OCI-M2 (cell line): ENCODE data around the gene GAB4.

ENCODE experiments used
- DNase-seq: peaks from one replicate; lab custom pipeline; 2025; ENCODE audit not compliant: unreplicated experiment; lab: John Stamatoyannopoulos, UW

The GAB4 gene

GRCh38 chr22:16988257-16988656 lies 19.8 kb downstream of the GAB4 start:
- DNase-seq: no peak

GRCh38 chr22:16987822-16988221 lies 20.2 kb downstream of the GAB4 start:
- no peak for DNase-seq

- no peak for DNase-seq
Measured at GRCh38 chr22:16975155-16975885, 32.7 kb downstream of the GAB4 start.

DNA sequence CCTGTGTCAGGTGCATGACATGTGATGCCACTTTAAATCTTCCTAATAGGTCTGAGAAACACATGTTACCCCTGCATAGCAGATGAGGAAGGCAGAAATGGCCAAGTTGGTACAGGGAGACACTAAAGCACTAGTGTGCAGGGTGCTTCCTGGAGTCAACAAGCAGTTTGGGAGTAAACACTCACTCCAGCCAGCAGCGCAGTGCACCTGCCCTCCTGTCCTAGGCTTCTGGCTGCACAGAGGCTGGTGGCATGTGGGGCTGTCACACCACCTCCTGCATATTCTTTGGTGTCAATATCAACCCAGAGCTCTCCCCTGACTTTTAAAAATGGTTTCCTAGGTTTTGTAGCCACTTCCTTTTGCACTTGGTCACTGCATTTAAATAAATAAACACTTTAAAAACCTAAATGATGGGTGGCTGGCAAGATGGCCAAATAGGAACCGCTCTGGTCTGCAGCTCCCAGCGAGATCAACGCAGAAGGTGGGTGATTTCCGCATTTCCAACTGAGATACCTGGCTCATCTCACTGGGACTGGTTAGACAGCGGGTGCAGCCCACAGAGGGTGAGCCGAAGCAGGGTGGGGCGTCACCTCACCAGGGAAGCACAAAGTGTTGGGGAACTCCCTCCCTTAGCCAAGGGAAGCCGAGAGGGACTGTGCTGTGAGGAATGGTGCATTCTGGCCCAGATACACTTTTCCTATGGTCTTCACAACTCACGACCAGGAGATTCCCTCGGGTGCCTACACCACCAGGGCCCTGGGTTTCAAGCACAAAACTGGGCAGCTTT lies 33.5 kb downstream of the GAB4 start:
- DNase-seq: no peak

GRCh38 chr22:16973591-16974297 lies 34.3 kb downstream of the GAB4 start:
- DNase-seq: no peak

DNA sequence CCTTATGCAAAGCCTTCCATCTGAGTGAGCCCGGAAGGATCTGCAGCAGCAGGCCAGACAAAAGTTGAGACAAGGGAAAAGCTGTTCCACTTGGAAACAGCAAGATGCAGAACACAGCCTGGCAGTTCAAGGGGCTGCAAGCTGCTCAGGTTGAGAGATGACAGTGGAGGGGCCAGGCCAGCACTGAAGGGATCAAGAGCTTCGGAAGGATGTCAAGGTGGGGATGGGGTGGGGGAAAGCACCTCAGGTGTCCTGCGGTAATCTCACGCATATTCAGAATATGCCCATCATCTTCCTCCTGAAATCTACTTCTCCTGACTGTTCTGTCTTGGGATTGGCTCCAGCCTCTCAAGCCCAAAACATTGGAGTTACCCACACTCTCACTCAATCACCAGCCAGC lies 35.7 kb downstream of the GAB4 start:
- no peak for DNase-seq

- no peak for DNase-seq
Measured at GRCh38 chr22:16970446-16970845, 37.6 kb downstream of the GAB4 start.

DNA sequence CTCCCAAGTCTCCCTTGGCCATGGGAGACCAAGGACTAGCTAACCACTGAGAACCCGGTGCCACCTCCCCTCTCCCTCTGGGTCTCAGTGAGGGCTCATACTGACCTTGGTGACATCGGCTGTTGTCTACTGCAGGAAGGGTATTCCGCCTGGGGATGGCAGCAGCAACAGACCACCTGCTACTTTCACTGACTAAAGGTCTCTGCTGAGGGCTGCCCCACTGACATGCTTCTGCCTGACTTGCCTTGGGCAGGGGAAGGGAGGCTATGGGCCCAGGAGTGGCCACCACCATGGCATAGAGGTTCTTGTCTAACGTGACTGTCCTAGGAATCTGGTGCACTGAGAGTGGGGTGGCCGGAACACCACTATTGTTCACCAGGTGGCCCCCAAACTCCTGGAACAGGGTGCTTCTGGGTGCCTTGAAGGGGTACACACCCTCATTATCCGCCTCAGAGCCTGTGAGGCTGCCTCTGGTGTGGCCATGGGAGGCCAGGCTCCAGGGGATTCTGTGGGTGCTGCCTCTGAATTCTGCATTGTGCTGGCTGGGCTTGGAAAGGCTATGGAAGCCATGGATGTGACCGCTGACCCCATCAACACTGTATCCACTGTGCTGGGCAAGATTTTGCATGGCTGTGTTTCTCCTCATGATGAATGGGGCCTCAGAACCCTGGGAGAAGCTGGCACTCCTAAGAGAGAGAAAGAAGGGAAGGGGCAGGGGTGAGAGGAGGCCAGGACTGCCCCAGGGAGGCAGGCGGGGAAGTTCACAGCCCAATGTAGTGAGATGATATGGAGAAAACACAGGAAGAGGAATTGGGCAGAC lies 38.3 kb downstream of the GAB4 start:
- DNase-seq: no peak

DNA sequence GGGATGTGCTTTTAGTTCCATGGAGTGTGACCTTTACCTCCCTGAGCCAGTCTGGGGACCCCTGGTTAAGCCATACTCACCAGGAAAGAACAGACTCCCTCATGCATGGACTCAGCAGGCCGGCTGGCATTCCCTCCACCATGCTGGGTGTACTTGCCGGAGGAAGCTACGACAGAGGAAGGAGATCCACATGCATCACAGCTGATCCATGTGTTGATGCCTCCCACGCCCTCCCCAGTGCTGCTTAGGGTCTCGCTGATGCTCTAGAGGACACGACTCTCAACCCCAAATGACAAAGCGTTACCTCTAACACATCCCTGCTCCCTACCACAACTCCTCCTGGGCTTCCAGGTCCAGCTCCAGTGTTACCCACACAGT lies 39.8 kb downstream of the GAB4 start:
- DNase-seq: no peak

DNA sequence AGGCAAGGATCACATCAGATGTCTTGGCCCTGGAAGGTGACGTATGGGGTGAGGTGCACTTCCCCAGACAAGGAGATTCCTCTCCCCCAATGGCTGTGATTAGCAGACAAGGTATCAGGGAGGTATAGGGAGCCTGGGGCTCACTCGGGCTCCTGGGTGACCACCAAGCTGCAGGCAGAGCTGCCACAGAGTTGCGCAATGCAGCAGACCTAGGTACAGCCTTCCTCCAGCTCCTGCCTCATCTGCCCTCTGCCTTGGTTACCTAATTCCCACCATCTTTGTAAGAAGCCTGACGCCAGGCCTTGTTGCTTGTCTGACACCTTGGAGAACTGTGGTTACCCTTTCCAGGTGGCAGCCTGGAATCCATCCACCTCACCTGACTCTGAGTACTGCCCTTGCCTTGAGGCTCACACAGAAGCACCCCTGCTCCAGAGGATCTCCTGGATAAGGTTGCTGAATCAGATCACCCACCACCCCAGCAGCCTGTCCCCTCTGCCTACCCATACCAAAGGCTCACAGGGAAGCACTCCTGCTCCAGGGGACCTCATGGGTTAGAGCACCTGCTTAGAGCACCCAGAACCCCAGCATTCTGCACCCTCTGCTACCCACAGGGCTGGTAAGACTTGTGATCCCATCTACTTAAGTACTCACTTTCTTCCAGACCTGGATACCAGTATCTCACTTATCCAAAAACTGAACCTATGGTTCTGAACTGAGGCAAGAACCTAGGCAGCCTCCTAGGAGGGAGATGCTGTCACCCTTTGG lies 40.4 kb downstream of the GAB4 start:
- DNase-seq: no peak

GRCh38 chr22:16966251-16966650 lies 41.8 kb downstream of the GAB4 start:
- DNase-seq: no peak

- DNase-seq: no peak
Measured at GRCh38 chr22:16965560-16965959, 42.5 kb downstream of the GAB4 start.

DNA sequence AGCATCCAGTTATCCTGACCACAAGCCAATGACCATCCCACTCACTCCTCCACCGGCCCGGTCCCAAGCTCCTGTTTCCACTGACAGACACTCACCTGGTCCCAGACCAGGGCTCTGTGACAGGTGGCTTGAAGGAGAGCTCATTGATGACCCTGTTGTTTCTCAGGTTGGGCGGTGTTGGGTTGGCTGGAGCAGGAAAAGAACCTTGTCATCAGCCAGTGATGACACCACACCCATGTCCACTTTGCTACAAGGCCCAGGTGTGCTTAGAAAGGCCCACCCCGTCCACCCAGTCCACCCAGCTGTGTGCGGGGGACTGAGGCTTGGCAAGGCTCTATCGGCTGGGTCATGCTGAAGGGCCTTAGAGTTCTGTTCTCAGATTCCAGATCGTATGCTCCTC lies 42.9 kb downstream of the GAB4 start:
- no peak for DNase-seq

GRCh38 chr22:16964366-16964765 lies 43.7 kb downstream of the GAB4 start:
- DNase-seq: no peak

- DNase-seq: no peak
Measured at GRCh38 chr22:16963189-16963945, 44.7 kb downstream of the GAB4 start.

DNA sequence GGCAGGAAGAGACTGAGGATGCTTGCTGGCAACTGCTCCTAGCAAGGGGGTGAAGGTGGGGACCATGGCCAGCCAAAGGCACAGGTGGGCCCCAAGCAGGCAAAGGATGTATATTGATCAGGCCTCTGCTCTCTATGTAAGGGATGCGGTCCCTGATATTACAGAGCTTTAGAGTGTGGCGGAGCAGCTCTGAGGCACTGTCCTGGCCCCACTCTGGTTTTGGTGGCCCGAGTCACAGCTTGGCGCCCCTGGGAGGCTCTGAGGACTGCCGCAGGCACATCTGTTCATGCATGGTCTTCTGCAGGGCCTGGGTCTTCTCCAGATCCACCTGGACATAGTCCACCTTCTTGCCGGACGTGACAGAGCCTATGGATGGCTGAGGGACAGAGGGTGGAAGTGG lies 45.5 kb downstream of the GAB4 start:
- DNase-seq: no peak

- DNase-seq: no peak
Measured at GRCh38 chr22:16961477-16962186, 46.4 kb downstream of the GAB4 start.

DNA sequence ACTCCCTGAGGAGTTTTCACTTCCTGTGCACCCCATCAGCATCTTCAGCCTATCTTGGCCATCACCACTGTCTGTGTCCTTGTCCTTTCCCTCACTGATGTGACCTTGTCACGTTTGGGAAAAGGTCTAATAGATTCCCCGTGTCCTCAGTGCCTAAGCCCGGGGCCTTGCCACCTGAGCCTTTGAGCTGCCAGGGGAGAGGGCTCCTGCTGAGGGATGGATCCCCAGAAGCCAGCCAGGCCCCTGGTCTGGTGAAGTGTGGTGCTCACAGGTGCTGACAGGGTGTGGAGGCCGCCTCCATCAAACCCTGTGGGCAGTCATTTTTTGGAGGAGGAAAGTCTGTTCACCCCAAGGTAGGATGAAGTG lies 47.2 kb downstream of the GAB4 start:
- DNase-seq: no peak

DNA sequence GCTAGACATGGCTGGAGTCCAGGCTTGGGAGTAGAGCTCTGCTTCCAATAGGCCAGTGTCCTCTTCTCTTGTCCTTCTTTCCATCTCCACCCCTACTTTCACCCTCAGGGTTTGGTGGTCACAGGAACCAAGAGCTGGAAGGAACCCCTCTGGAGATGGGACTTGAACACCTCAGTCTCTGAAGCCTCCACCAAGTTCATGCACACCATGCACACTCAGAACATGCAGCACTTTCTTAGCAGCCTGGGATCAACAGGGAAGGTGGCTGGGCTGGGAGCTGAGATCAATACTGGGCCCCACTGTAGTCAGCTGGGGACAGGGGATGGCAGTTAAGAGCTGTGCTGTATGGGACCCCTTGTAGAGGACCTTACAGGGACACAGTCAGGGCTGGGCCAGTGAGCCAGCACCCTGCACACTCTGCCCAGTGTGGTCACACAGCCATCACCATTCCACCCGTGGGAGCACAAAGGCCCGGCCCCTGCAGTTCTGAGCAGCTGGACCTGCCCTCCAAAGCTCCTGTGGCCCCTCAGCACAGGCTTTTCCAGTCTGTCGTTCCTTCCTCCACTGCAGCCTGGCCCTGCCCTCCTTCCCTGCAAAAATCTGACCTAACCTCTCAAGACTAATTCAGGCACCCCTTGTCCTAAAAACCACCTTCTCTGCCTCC lies 47.7 kb downstream of the GAB4 start:
- no peak for DNase-seq
